Effector CD4-positive, alpha-beta T cell (primary cell): ENCODE results near the gene TBC1D30.
"Not testable (repeated sequence)": the region's sequence is repeated elsewhere in the genome, so short reads cannot be mapped to it uniquely, and the experiment has no call there.

Source experiments
- DNase-seq: peaks from one replicate; pipeline ENCODE4 v3.0.0-alpha.2; 2020

The TBC1D30 gene

DNA sequence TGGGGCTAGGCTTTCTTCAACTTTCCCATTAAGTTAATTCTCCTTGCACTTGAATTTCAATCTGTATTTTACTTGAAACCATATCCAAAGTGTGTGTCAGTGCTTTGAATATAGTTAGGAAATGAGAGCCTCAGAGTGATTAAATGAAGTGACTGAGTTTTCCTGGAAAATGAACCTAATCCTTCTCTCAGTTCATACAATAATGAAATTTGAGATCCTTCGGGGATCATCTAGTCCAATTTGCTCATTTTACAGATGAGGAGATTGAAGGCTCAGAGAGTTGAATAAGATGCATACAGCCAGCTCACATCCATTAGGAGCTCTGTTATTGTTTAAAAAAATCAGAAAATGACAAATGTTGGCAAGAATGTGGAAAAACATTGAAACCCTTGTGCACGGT, 18.3 kb upstream of the TBC1D30 start:
- DNase-seq = no peak

DNA sequence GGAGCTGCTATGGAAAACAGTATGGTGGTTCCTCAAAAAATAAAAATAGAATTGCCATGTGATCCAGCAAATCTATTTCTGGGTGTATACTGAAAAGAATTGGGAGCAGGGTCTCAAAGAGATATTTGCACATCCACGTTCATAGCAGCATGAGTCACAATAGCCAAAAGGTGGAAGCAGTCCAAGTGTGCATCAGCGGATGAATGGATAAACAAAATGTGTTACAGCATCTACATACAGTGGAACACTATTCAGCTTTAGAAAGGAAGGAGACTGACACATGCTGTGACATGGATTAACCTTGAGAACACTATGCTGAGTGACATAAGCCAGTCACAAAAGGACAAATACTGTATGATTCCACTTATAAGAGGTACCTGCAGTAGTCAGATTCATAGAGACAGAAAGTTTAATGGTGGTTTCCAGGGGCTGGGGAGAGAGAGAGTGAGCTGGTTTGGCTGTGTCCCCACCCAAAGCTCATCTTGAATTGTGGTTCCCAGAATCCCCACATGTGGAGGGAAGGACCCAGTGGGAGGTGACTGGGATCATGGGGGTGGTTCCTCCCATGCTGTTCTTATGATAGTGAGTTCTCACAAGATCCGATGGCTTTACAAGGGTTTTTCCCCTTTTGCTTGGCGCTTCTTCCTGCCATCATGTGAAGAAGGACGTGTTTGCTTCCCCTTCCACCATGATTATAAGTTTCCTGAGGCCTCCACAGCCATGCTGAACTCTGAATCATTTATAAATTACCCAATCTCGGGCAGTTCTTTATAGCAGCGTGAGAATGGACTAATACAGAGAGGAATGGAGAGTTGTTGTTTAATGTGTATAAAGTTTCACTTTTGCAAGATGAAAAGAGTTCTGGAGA, 17.6 kb upstream of the TBC1D30 start:
- DNase-seq = no peak

DNA sequence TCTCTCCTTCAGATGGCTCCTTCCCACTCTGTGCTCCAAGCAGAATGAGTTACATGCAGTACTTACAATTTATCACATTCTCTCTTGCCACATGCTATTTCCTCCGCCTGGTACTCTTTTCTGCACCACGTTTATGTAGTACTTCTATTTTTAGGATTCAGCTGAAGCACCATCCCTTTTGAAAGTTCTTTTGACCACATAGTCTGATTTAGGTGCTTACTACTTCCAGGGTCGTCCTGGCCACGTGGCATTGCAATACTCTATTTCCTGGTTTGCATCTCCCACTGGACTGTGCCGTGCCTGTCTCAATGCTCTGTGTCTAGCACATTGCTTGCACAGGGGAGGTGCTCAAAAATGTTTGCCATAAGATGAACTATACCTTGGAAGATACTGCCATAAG, 16.3 kb upstream of the TBC1D30 start:
- DNase-seq = no peak

DNA sequence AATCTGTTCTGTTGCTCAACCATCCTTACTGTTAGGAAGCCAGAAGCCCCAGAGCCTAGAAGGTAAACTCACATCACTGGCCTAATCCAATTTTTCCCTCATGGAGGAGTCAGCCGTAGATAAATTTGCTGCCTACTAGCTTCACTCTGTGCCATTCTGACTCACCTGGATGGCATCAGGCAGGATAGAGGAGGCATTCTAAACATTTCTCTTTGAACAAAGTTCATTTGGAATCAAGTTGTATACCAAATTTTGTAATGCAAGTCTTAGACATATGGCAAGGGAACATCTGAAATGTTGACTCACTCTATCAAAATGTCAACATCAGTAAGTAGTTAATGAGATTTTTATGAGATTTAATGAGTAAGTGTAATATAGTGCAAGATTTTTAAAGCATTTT, 13.6 kb upstream of the TBC1D30 start:
- DNase-seq = no peak

DNA sequence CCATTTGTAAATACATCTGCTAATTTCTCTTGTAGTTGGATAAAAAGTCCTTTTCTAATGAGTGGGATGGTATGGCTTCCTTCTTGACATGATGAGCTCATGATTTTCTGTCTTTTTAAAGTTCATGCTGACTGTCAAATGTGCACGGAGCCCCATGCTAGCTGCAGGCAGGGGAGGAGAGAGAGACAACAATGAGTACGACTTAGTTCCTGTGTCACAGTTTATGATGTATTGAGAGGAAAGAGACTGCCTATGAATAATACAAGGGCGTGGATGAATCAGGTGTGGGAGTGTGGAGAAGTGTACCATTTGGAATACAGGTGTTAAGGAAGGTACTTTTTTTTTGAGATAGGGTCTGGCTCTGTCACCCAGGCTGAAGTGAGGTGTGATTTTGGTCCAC, 10.7 kb upstream of the TBC1D30 start:
- DNase-seq = no peak

DNA sequence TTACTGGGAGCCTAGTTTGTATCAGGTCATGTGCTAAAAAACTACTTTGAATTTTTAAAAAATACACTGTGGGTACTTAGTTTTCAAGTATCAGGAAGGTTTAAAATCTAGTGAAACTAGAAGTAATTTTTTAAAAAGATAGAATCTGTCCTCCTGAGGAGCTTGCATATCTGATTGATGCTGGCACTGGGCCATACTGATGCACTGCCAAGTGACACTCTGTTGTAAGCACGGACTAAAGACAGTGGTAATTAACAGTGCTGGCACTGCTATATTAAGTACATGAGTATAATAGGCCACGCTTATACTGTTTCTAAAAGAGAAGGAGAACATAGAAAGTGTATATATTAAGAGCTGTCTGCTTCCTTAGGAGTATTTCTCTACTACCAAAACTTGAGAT, 10.0 kb upstream of the TBC1D30 start:
- DNase-seq = no peak

DNA sequence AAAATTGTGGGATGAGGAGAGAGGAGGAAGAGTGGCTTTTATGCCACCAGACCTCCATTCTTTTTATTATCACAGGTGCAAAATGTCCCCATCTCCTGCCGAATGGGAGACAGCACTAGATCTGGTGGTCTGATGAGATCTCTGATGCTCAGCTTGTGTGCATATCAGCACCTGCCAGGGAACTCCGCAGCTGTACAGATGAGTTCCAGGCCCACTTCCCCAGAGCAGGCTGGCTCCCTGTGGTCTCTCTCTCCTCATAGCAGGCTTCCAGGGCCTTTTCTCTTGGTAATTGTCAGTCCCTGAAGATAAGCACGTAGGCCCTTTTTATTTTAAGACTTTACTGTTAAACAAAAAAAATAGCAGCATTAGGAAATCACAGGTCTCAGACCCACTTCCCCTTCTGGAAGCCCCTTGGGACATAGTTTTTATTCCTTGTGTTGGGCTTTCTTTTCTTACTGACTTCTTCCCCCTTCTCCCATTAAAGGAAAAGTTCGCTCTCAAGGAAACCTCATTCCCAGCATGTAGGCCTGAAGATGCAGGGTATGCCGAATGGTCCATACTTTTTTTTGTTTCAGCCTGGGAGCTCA, 4.5 kb upstream of the TBC1D30 start:
- DNase-seq = no peak

DNA sequence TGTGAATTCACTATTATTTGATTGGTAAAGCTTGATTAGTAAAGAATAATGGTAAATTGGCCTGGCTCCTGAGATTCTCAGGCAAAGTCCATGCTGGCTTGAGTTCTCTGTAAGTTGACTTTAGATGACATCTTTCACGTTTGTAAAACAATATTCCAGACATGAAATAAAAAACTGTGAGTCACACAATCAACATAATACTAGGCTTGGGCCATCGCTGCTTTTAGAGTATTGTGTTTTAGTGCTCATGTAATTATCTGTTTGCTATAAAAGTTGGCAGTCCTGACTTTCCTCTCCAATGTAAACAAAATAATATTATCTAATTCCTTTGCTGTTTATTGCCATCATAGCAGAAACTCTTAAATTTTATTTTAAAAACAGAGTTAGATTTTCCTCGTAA, 3.9 kb upstream of the TBC1D30 start:
- DNase-seq = no peak

DNA sequence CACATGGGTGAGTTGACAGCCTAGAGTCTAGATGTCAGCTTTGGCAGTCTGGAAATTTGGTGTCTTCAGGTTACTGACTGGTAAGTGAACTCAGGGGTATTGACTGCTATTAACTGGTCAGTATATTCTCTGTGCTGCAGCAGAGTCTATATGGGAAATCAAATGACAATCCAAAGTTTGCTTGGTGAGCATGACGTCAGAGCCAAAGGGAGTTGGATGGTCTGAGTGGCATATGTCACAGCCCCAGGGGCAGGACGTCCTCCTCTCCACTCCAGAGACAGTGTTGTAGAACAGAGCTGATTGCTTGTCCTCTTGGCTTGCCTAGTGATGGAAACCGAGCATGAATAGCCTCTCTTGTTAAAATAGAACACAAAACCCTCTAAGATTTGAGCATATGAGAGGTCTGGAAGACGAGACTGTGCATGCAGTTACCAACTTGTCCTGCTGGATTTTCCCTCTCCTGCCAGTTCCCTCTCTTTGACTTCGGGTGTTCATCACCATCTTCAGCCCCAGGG, 3.3 kb upstream of the TBC1D30 start:
- no peak for DNase-seq

DNA sequence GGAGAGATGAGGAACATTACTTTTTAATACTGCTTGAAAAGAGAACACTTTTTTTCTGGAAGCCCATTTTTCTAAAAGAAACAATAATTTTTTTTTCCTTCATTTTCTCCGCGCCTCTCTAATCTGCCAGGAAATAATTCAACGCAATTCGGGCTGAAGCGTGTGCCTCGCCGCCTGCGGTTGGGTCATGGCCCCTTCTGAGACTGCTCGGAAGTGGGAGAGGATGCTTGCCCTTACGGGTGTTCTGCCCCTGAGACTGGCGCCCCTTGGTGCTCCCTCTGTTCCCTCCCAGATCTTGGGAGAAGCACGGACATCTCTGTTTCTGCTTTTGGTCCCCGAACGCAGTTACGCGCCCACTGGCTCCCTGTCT, 332 bp upstream of the TBC1D30 start:
- DNase-seq = no peak

DNA sequence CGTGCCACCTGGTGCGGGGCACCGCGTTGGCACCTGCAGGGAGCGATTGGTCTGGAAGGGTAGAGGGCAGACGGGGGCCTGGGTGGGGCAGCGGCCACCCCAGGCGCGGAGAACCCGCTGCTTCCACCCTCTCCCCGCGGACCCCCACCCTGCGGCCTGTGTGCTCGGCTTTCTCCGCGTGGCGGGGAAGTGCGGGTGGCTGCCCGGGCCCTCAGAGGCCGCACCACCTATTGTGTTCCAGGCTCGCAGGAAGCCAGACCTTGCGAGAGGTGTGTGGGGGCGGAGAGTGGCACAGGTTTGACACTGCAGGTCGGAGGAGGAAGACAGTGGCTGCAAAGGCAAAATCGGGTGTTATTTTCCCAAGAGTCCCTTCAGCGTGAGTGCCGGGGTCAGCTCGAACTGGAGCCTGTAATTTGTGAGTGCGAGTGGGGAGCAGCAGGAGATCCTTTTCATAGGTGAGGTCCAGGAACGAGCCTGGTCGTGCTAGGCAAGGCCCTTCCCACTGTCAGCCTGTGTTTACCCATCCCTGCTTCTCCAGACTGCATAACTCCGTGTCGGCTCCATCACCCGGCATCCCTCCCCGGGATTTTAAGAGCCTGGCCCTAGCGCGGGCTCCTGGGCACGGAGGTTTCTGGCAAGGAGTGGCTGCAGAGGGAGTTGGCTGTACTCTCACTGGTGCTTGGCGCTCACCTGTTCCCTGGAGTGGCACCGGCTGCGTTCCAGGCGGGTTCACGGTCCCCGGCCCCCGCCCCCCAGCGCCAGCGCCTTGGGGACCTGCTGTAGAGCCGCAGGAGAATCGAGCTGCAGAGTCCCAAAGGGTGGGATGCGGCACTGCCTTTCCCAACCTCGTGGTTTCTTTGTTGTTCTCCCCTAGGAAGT, 935 bp downstream of the TBC1D30 start:
- no peak for DNase-seq

DNA sequence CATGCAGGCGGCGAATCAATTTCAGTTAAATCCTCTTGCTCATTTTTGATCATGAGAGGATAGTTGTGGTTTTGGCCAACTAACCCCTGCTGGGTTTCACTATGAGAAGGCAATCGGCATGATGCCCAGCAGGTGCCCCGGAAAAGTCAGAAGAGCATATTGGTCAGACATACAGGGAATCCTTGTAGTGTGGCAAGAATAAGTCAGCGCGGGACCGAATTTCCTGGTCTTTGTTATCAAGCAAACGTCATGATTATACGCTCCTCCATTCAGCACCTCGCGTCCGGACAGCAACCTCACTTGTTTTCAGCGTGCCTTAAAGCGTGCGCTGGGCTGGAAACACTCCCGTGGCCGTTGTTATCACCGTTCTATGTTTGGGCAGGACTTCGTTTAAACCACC, 1.8 kb downstream of the TBC1D30 start:
- DNase-seq = no peak

DNA sequence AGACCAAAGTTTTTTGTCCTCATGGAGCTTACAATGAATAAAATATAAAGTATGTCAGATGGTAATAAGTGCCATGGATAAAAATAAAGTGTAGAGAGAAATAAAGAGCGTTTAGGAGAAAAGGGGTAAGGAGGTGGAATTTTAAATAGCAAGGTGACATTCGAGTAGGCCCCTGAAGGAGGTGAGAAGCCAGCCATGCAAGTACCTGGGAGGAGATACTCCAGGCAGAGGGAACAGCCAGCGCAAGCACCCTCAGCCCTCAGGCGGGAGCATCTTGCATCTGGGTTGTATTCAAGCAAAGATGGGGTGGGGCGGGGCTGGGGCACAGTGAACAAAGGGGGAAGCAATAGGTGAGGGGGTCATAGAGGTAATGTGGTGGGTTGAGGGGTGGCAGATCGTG, 4.3 kb downstream of the TBC1D30 start:
- DNase-seq = no peak

DNA sequence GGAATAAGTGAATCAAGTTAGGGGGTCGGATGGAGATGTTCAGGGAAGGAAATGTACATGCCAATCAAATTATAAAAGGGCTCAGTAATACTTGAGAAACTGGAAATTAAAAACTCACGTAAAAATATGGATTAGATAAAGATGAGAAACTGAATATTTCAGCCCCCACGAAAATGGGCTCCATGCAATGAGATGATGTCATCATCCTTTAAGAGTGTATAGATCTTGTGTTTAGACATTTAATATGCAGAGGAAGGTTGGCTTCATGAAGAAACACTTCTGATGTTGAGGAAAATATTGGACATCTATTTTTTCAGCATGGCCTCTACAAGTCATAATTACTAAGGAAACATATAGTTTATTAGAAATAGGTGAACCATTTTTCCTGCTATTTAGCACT, 9.5 kb downstream of the TBC1D30 start:
- DNase-seq = no peak

DNA sequence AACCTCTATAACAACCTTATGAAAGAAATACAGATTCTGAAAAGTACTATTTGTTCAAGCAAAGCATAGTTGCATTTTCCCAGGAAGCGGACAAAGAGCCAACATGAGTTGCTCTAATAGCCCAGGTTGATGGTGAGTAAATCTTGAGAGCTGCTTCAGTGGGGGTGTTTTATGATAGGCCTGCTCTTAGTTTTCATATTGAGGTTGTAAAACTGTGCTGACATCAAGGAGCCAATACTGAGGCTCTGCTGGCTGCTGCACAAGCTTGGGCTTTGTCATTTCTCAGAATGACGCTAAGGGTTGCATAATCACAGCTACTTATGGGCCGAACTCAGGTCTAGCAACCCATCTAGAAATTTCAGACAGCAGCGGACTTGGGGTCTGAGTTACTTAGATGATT, 11.5 kb downstream of the TBC1D30 start:
- DNase-seq = no peak

DNA sequence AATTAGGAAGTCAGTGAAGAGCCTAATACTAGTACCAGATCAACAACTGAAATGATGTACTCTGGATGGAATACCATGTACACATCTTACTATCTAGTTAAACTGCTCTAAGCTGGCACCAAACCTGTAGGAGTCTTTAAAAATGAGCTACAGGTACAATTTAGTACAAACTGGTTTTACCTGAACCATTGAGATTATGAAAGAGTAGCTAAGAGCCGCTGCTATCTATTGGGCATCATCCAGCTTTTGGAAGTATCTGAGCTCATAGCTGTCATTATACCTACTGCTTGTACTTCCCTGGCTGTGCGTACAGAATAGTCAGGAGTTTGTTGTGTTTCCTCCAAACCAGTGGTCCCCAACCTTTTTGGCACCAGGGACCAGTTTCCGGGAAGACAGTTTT, 12.4 kb downstream of the TBC1D30 start:
- no peak for DNase-seq

DNA sequence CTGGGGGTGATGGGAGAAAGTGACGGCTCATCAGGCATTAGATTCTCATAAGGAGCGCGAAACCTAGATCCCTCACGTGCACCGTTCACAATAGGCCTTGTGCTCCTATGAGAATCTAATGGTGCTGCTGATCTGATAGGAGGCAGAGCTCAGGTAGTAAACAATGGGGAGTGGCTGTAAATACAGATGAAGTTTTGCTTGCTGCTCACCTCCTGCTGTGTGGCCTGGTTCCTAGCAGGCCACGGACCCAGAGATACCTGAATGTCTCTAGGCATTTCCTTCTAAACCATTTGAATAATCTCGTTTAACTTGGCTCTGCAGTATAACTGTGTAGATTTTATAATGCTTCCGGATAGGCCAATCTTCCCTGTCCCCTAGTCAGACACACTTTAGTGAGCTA, 13.0 kb downstream of the TBC1D30 start:
- no peak for DNase-seq

DNA sequence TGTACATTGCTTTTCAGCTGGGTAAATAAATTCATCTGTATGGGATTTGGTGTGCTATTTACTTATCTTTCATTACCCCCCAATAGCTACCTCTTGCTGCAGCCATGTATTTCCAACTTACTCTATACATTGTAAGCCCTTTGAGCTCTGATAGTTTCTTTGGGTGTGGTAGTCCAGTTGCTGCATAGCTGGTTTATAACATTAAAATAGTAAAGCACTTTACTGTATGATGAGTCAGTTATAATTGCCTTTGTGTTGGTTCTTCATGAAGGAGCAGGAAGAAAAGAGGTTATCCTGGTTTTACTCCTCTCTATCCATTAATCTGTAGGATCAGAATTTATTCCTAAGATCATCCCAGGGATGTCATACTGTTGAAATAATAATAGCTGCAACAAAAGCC, 15.7 kb downstream of the TBC1D30 start:
- no peak for DNase-seq

DNA sequence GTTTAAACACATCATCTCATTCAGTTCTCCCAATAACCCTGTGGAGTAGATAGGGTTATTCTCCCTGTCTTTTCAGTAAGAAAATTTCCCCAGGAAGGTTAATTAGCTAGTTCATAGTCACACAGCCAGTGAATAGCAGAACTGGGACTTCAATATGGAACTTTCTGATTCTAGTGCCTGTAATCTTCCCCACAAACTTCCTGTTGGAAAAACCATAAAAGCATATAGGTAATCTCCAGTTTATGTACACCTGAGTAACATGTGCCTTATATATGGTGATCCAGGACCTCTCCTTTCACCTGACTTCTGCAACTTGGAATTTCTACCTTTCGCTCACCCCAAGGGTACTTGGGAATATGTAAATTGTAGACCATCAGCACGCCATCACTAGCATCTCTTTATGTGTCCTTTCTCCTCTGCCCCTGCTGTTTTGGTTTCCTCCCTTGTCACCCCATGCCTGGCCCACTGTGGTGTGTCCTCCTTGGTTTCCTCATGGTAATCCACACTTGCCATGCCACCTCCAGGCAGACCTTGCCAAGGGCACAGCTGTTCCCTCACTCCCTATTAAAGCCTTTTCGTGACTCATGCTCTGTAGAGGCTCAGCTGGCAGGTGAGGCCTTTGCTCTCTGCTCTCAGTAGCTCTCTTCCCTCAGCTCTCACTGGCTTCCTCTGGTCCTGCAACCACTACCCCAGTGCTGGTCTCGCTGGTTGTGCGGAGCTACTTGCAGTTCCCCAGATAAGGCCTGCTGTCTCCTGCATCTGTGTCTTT, 16.7 kb downstream of the TBC1D30 start:
- DNase-seq = no peak

DNA sequence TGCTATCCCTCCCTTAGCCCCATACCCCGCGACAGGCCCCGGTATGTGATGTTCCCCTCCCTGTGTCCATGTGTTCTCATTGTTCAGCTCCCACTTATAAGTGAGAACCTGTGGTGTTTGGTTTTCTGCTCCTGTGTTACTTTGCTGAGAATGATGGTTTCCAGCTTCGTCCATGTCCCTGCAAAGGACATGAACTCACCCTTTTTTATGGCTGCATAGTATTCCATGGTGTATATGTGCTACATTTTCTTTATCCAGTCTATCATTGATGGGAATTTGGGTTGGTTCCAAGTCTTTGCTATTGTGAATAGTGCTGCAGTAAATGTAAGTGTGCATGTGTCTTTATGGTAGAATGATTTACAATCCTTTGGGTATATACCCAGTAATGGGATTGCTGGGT, 24.0 kb downstream of the TBC1D30 start:
- DNase-seq = not testable (repeated sequence)

DNA sequence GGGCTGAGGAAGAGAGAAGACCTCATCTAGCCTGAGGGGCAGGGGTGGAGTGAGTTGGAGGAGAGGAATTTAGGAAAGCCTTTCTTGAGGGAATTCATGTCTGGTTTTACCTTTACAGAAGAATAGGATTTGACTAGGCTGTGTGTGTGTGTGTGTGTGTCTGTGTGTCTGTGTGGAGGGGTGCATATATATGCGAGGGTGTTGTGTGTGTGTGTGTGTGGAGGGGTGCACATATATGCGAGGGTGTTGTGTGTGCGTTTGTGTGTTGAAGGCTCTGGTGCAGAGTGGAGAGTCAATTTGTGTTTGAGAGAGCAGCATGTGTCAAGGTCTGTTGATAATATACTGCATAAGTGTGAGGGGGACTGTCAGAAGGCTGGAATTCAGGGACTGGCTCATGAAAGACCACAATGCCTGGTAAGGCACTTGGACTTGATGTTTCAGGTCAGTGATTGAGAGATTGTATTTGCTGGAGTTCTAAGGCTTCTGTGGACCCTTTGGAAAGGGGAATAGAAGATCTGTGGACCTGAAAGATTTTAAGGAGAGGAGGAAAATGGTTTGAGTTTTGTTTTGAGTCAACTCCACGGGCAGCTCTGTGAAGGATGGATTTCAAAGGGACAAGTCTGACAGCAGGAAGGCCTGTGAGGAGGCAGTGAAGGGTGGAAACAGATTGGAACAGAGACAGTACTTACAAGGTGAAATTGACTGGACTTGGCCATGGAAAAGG, 34.6 kb downstream of the TBC1D30 start:
- DNase-seq = no peak

DNA sequence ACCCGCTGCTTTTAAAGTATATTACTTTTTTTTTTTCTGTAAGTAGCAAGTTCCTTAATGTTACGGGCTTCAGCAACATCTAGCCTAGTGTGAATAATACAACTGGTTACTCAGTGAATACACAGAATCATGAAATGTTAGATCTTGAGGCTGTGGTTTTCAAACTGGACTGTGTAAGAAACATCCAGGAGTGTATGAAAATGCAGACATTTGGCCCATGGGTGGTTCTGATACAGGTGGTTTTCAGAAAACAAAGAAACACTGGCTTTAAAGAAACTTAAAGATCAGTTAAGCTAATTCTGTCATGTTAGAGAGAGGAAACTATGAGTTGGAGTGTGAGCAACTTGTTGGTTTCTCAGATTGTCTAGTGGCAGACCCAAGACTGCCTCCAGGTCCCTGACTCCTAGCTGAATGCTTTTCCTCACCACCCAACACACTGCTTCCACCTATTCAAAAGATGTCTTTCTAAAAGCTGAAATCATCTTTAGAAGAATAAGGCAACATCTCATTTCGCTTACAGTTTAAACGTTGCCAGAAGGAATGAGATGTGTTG, 36.1 kb downstream of the TBC1D30 start:
- no peak for DNase-seq
